ENCODE results near the gene CLEC2L.

DNA sequence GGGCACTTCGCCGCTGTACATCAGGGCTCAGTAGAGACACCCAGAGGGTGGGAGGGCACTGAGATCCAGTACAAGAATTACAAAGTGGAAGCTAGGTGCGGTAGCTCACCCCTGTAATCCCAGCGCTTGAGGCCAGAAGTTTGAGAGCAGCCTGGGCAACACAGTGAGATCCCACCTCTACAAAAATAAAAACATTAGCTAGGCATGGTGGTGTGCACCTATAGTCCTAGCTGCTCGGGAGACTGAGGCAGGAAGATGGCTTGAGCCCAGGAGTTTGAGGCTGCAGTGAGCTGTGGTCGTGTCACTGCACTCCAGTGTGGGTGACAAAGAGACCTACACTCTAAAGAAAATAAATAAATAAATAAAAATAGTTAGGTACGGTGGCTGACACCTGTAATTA is 64.0 kb downstream of the CLEC2L start:
- TF ChIP-seq, protein P1, sequence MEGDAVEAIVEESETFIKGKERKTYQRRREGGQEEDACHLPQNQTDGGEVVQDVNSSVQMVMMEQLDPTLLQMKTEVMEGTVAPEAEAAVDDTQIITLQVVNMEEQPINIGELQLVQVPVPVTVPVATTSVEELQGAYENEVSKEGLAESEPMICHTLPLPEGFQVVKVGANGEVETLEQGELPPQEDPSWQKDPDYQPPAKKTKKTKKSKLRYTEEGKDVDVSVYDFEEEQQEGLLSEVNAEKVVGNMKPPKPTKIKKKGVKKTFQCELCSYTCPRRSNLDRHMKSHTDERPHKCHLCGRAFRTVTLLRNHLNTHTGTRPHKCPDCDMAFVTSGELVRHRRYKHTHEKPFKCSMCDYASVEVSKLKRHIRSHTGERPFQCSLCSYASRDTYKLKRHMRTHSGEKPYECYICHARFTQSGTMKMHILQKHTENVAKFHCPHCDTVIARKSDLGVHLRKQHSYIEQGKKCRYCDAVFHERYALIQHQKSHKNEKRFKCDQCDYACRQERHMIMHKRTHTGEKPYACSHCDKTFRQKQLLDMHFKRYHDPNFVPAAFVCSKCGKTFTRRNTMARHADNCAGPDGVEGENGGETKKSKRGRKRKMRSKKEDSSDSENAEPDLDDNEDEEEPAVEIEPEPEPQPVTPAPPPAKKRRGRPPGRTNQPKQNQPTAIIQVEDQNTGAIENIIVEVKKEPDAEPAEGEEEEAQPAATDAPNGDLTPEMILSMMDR (optimal IDR thresholded peaks at IDR 0.05 in 1 of 3, IDR thresholded peaks at IDR 0.05 in 1 of 3, conservative IDR thresholded peaks at IDR 0.05 in 1 of 3; ENCODE audit: extremely low read depth in 1 of 3, insufficient read depth in 2 of 3, low read length in 3 of 3), result no peak
- TF ChIP-seq EZH2 (IDR thresholded peaks at IDR 0.05; ENCODE audit: low read length), result no peak

Measured in keratinocyte (primary cell).